GM18867 (cell line): ENCODE data around the gene OR6S1.
A peak's percentile ranks its signal among the peaks of the same experiment; 100 is the strongest.
"Not testable (repeated sequence)": the region's sequence is repeated elsewhere in the genome, so short reads cannot be mapped to it uniquely, and the experiment has no call there.

ENCODE experiments used
- ATAC-seq: cut with Tn5 transposase; IDR thresholded peaks from one replicate; pipeline ENCODE4 v1.9.1; 2021; ENCODE audit warnings: mild to moderate bottlenecking, moderate library complexity; ENCODE audit not compliant: unreplicated experiment

OR6S1 gene

DNA sequence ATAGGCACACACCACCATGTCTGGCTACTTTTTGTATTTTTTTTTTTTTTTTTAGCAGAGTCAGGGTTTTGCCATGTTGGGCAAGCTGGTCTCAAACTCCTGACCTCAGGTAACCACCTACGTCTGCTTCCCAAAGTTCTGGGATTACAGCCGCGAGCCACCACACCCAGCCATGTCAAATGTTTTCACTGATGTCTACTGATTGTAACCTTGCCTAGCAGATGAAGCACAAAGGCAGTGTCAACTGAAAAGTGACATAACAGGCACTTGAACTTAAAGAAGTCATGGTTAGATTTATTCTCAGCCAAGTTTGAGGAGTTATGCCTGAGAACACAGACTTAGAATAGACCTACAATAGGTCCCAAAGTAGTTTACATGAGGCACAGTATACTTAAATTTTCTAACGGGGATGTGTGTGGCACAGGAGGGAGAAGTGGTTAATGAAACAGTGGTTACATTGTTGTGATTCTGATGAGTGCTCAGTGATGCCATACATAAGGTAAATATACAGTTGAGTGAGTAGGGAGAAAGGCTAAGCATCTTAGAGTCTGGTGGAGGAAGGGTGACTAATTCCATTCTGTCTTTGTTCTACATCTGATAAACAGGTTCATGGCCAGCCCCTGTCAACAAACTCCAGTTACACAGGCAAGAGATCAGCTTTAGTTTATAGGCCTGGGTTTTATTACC lies 30.2 kb upstream of the OR6S1 start:
- no peak for ATAC-seq

DNA sequence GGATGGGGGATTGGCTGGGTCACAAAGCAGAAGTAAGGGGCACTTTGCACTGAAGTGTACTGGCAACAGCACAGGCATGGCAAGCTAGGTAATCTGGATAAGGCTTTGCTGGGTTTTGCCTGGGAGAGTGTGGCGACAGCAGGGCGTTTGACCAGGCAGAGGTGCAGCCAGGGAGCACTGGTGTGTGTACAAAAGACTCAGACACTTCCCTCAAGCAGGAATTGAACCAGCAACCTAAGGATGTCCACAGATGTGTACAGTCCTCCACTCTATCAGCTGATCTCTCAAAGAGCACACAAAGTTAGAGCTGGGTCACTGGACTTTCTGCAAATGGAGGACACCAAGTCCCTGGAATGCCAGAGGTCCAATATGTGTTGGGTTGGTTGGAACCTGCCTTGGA lies 27.5 kb upstream of the OR6S1 start:
- ATAC-seq: no peak

DNA sequence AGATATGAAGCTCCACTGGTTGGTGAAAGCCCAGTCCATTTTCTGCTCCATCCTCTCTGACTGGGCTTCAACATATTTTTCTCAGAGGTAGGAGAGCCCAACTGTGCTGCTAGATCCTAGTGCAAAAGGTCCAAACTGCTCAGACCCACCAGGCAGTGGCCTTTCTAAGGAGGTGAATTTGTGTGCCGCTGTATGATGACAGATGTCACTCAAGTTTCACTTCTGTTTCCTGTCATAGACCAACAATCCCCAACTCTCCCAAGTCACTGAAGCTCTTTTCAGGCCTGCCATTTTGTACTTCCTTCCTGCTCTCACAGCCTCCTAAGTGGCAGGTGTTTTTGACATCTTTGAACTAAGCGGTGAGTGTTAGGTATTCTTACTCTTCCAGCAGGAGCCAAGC lies 26.5 kb upstream of the OR6S1 start:
- ATAC-seq: peak; percentile 71

DNA sequence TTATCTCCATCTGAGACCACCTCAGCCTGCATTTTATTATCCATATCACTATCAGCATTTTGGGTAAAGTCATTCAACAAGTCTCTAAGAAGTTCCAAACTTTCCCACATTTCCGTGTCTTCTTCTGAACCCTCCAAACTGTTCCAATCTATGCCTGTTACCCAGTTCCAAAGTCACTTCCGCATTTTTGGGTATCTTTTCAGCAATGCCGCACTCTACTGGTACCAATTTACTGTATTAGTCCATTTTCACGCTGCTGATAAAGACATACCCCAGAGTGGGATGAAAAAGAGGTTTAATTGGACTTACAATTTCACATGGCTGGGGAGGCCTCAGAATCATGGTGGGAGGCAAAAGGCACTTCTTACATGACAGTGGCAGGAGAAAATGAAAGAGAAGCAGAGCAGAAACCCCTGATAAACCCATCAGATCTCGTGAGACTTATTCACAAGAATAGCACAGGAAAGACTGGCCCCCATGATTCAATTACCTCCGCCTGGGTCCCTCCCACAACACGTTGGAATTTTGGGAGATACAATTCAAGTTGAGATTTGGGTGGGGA lies 25.0 kb upstream of the OR6S1 start:
- not testable (repeated sequence) for ATAC-seq

DNA sequence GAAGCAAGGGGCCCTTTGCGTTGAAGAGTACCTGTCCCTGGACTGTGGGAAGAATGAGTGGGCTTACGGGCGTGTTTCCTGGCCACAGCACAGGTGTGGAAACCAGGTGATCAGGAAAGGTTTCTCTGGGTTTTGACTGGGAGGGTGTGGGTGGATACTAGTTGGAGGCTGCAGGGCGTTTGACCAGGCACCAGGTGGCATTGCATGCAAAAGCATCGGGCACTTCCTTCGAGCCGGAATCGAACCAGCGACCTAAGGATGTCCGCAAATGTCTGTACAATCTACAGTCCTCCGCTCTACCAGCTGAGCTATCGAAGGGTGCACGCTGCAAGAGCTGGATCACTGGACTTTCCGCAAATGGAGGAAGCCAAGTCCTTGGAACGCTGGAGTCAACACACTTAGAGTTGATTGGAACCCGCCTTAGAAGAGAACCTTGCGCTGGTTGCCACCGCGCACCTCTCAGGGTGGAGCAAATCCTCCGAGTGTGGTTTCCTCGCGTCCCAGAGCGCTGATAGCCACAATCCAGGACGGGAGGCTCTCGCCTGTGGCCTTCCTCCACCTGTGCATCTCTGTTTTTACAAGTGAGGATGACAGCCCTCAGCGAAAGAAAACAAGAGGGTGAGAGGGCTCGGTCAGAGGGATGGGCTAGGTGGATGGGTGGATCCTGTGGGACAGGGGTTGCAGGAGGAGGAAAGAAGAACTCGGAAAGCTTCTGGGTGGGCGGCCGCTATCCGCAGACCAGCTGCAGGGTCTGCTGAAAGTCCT lies 21.7 kb upstream of the OR6S1 start:
- peak; percentile 36 for ATAC-seq

DNA sequence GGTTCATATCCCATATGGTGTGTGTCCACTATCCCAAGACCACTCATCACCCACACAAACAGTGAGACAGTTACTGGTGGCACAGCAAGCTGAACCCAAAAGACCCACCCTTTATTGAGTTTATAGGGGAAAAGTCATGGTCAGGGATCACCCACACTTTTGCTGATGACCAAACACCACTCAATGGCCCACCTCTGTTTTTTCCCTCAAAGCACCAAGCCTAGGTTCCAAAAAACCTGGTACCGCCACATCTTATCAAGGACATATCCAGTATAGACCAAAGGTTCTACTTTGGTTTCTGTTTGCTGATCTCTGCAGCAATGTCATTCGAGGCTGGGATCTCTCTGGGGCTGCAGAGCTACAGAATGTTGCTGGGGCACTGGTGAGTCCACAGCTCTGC lies 19.7 kb upstream of the OR6S1 start:
- no peak for ATAC-seq

DNA sequence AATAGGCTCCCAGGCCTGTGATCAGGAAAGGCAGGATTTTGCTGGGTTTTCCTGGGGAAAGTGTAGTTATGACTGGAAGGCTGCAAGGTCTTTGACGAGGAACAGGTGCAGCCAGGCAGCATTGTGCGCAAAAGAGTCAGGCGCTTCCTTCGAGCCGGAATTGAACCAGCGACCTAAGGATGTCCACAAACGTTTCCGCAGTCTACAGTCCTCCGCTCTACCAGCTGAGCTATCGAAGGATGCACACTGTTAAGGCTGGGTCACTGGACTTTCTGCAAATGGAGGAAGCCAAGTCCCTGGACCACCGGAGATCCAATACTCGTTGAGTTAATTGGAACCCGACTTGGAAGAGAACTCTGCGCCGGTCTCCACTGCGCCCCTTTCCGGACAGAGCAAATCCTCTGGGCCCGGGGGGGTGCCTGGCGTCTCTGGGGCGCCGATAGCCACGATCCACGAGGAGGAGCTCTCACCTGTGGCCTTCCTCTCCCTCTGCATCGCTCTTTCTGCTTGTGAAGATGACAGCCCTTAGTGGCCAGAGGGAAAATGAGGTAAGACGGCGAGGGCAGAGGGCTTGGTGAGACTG lies 18.4 kb upstream of the OR6S1 start:
- no peak for ATAC-seq

DNA sequence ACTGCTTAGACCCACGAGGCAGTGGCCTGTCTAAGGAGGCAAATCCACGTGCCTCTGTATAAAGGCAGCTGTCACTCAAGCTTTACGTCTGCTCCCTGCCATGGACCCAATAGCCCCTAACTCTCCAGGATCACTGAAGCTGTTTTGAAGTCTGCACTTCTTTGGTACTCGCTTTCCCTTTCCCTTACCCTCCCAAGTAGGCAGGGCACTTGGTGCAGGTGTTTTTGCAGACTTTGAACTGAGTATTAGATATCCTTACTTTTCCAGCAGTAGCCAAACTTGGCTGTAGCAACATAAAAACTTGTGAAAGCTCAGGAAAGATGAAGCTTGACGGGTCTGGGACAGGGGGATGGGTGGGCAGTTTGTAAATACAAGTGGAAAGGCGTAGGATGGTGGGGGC lies 17.8 kb upstream of the OR6S1 start:
- ATAC-seq: no peak

DNA sequence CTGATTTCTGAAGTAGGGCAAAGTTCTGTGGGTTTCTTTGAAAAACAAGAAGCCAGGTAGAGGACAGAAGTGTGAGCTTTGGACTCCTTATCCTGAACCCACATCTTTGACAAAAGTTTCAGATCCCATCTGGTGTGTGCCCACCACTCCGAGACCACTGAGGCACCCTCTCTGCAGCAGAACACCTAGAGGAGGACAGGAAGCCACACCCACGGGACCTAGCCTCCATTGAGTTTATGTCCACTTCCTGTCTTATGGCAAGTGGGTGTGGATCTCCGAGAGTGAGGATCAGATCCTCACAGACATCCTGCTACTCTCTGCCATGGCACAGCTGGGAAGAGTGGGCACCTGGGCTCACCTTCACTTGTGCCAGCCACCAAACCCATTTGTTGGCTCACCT lies 16.8 kb upstream of the OR6S1 start:
- ATAC-seq: no peak

DNA sequence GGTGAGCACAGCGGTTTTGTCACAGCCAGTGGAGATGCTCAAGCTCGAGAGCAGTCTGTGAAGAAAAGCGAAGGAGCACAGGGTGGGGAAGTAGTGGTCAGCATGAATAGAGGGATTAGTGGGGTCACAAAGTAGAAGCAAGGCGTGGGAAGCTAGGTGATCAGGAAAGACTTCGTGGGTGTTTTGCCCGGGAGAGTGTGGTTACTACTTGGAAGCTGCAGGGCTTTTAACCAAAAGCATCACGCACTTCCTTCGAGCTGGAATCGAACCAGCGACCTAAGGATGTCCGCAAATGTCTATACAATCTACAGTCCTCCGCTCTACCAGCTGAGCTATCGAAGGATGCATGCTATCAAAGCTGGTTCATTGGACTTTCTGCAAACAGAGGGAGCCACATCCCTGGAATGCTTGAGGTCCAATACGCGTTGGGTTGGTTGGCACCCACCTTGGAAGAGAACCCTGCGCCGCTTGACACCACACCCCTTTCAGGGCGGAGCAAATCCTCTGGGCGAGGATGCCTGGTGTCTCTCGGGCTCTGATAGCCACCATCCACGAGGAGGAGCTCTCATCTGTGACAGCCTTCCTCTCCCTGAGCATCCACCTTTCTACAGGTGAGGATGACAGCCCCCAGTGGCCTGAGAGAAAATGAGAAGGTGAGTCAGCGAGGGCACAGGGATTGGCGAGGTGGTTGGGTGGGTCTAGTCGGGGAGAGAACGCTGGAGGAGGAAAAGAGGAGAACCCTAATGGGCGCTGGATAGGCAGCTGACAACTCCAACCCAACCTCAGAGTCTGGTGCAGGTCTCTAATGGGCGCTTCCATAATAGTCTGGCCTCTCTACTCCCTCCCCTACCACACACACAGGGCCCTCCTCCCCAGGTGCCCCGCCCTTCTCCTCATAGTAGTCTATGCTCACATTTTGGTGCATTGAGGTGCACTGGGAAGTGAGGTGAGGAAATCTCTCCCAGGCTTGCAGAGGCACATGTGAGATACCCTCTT lies 16.0 kb upstream of the OR6S1 start:
- no peak for ATAC-seq

DNA sequence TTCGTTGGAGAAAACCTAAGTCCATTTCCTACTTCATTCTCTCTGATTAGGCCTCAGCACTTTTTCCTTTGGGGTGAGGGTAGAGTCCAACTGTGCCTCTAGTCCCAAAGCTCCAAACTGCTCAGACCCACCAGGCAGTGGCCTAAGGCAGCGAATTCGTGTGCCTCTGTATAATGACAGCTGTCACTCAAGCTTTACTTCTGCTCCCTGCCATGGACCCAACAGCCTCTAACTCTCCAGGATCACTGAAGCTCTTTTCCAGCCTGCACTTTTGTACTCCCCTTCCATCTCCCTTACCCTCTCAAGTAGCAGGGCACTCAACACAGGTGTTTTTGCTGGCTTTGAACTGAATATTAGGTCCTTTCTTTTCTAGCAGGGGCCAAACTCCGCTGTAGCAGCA lies 14.8 kb upstream of the OR6S1 start:
- ATAC-seq: no peak

DNA sequence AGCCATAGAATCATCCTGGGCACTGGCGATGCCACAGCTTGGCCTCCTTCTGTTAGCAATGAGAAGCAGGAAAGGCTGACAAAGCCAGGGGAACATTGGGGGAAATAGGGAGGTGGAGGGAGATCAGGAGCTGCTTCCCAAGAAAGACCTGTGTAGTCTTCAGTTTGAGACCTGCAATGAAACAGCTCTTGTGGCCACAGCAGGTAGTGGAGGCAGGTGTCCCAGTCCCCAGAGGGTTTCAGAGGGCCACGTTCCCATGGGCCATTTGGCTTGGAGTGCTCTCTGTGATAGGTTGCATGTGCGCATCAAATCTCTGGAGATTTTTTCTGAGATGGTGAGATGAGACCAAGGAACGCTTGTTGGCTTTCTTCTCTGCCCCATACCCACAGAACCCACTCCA lies 14.4 kb upstream of the OR6S1 start:
- ATAC-seq: no peak

DNA sequence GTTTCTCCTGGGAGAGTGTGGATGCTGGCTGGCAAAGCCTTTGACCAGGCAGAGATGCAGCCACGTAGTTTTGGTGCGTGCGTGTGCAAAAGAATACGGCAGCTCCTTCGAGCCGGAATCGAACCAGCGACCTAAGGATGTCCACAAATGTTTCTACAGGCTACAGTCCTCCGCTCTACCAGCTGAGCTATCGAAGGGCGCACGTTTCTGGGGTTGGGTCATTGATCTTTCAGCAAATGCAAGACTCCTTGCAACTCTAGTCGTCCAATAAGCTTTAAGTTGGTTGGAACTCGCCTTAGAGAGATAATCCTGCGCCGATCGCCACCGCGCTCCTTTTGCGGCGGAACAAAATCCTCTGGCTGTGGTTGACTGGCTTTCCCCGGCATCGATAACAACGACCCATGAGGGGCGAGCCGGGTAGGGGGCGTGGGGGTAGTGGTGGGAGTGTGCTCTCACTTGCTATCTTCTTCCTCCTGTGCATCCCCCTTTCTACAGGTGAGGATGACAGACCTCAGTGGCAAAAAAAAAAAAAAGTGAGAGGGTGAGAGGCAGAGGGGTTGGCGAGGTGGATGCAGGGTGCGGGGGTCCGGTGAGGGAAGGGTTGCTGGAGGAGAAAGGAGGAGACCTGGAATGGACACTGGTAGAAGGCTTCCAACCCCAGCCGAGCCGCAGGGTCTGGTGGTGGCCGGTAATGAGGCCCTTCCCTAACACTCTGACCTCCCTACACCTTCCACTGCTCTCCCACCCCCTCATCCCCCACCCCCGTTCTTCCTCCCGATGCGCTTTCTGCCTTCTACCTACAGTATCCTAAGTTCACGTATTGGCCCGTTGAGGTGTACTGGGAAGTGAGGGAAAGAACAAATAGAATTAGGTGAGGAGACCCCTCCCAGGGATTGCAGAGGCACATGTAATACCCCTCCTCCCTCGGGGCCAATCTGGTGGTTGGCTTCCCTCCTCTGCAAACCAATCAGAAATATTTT lies 11.8 kb upstream of the OR6S1 start:
- no peak for ATAC-seq

DNA sequence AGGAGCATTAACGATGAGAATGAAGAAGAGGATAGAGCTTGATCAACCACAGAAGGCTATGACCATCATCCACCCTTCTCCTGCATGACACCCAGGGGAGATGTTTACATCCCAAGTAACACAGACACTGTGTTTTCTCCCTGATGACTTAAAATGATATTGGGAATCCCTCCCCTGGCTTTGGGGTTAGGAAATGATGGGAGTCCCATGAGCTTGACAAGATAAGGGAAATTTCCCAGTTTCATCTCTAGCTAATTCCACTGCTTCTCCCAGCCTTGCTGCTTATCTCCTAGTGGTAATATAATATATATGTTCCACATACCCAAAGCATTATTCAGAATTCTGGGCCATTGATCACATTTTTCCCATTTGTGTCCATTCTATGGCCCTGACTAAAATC lies 4.0 kb upstream of the OR6S1 start:
- no peak for ATAC-seq

DNA sequence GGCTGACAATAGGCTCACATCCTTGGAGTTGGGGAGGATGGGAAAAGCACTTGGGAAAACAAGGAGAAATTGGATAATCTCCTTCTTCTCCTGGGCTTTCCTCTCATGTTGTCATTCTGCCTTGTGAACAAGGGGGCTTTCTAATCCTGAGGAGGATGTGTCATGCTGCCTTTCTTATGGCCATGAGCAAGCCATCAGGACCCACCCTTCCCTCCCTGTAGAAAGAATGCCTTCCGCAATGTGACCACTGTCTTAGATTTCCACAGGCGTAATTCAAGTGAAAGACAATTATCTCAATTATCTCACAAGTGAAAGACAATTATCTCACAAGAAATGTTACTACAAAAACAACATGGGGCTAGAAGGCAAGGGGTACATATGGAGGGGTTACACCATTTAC lies 3.0 kb upstream of the OR6S1 start:
- ATAC-seq: no peak

DNA sequence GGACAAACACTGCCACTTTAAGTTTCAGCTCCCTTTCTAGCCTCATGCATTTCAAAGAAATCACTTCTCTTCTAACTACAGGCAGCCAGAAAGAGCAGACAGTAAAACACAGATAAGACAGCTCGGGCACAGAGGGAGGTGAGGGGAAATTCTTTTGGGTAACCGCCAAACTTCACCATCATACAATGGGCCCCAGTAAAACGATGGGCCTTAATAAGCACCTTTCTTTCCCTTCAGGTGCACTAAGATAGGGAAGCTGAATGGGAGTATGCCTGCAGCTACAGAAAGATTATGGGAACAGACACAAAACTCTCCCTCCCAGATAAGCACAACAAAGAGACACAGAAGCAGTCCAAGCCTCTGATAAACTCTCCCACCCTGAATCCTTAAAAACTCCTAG lies 1.3 kb upstream of the OR6S1 start:
- ATAC-seq: not testable (repeated sequence)

DNA sequence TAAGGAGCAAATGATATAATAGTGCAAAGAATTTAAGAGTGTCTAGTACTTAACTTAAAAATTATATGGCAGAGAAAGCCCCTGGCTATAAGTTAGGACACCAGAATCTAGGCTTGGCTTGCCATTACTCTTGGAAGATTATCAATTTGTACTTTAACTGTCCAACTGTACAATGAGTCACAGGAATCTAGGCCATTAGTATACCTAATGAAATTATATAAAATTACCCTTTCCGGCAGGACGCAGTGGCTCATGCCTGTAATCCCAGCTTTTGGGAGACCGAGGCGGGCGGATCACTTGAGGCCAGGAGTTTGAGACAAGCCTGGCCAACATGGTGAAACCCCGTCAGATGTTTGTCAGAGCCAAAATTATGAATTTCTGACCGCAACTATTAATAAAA lies 691 bp upstream of the OR6S1 start:
- ATAC-seq: no peak

DNA sequence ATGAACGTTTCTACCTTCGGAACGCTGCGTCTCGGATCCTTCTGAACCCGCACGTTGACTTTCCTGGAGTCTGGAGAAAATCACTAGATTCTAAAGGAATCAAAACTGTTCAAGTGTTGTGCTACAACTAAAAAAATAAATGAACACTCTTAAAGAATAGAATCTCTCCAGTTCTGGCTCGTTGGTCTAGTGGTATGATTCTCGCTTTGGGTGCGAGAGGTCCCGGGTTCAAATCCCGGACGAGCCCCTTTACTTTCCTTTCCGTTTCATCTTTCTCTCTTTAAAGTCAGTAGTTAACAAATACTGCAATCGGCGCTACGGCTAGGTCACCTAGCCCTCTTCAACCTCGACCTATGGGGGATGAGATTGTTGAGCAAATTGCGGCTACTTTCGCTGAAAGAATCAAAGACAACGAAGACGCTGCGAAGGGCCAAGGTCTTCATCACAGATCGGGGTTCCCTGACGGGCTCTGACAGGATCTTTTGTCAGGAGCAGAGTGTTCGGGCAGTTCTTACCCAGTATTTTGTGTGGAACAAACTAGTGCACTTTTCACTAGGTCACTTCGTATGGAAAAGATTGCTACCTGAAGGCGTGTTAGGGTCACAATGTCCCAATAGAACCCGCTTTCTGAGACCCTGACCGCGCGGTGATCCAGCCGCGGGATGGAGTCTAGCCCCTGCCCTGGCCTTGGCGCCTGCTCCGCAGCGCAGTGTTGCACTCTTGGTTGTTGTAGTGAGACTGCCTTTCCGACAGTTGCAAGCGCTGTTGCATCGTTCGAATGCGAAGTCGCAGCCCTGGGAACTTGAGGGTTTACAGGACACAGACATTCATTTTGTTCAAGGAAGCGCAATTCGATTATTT lies 8.4 kb downstream of the OR6S1 start:
- peak; percentile 72 for ATAC-seq

DNA sequence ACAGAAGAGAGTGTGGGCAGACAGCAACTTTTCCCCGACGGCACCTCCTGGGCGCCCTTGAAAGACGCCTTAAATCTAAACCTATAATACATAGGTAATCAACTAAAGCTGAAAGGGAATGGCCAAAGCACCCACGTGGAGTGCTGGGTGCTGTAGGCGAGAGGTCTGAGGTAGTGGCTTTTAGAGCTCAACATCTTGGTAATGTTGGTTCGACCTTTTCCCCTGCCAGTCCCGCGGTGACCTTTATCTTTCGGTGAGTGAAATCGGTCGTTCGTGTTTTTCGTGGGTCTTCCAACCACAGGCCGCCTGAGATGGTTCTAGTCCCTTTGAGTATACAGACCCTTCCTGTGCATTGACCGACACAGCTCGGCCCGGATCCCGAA lies 9.1 kb downstream of the OR6S1 start:
- peak; percentile 19 for ATAC-seq
